Osteocyte (in vitro differentiated cells): ENCODE data around the gene SLC25A10. TPM values are rescaled to one million over a fixed set of nuclear protein-coding genes. Genes with fewer than 3 reads are reported as not detected.

Source experiments
- DNase-seq: peaks from one replicate; pipeline ENCODE4 v3.0.0; 2021; ENCODE audit warnings: mixed read lengths; ENCODE audit not compliant: unreplicated experiment; ENCODE audit errors: extremely low spot score
- H3K27ac Mint-ChIP-seq: one replicate; pipeline ENCODE4 v1.8.0; 2021; ENCODE audit warnings: mild to moderate bottlenecking, mixed read lengths; ENCODE audit not compliant: unreplicated experiment
- H3K27me3 Mint-ChIP-seq: one replicate; pipeline ENCODE4 v1.8.0; 2021; ENCODE audit warnings: mixed read lengths; ENCODE audit not compliant: unreplicated experiment
- H3K36me3 Mint-ChIP-seq: one replicate; pipeline ENCODE4 v1.8.0; 2021; ENCODE audit warnings: mixed read lengths; ENCODE audit not compliant: unreplicated experiment
- H3K4me1 Mint-ChIP-seq: one replicate; pipeline ENCODE4 v1.8.0; 2021; ENCODE audit warnings: mixed read lengths; ENCODE audit not compliant: unreplicated experiment
- H3K4me3 Mint-ChIP-seq: one replicate; pipeline ENCODE4 v1.8.0; 2021; ENCODE audit warnings: mild to moderate bottlenecking, moderate library complexity, mixed read lengths; ENCODE audit not compliant: unreplicated experiment
- H3K9me3 Mint-ChIP-seq: one replicate; pipeline ENCODE4 v1.8.0; 2021; ENCODE audit warnings: mixed read lengths; ENCODE audit not compliant: unreplicated experiment
- microRNA-seq: library from miRNA; unstranded; fragments of <30 nt; microRNA quantifications from one replicate; pipeline ENCODE4 v1.1.0, GENCODE V29; 2020; ENCODE audit not compliant: unreplicated experiment
- total RNA-seq: library from RNA; stranded (reverse); gene quantifications from 2 replicates; pipeline ENCODE4 v1.2.1, GENCODE V29; 2021
- TF ChIP-seq, protein P1 (sequence below): fragments of 200-600 bp; sonication (generic); IDR thresholded peaks from 2 replicates; pipeline ENCODE4 v1.5.0; 2021; ENCODE audit warnings: antibody characterized with exemption, mild to moderate bottlenecking, moderate library complexity

The SLC25A10 gene
- total RNA-seq, 1 donor from 2014 or later: 9.5 TPM

DNA sequence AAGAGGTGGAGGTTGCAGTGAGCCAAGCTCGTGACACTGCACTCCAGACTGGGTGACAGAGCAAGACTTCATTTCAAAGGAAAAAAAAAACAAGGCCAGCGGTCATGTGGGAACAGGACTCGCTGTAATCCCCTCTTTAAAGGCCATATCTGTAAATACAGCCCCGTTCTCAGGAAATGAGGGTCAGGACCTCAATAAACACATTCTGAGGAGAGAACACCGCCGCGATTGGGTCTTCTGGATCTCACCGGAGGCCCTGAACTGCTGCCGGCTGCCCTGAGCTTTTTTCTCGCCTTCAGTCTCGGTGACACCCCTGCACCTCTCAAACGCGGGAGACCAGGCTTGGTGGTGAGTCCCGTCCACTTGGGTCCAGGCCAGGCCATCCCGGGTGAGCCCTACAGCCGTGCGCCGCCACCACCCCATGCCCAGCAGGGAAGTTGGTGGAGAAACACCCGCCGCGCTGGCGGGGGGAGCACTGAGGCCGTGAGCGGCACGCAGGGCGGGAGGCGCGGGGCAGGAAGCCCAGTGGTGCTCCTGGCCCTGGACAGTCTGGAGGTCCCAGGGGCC, 28.4 kb downstream of the SLC25A10 start:
- no peaks in the 10 kb centered on the region for H3K36me3 Mint-ChIP-seq
- H3K4me1 Mint-ChIP-seq: peaks cover 5% of the 10 kb centered on the region
- TF ChIP-seq, protein P1, sequence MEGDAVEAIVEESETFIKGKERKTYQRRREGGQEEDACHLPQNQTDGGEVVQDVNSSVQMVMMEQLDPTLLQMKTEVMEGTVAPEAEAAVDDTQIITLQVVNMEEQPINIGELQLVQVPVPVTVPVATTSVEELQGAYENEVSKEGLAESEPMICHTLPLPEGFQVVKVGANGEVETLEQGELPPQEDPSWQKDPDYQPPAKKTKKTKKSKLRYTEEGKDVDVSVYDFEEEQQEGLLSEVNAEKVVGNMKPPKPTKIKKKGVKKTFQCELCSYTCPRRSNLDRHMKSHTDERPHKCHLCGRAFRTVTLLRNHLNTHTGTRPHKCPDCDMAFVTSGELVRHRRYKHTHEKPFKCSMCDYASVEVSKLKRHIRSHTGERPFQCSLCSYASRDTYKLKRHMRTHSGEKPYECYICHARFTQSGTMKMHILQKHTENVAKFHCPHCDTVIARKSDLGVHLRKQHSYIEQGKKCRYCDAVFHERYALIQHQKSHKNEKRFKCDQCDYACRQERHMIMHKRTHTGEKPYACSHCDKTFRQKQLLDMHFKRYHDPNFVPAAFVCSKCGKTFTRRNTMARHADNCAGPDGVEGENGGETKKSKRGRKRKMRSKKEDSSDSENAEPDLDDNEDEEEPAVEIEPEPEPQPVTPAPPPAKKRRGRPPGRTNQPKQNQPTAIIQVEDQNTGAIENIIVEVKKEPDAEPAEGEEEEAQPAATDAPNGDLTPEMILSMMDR: no peak
- DNase-seq: peak; percentile 82
- no peak overlapping the region for H3K27ac Mint-ChIP-seq
- no peaks in the 10 kb centered on the region for H3K9me3 Mint-ChIP-seq
- no peaks in the 10 kb centered on the region for H3K27me3 Mint-ChIP-seq
- no peak overlapping the region for H3K4me3 Mint-ChIP-seq

DNA sequence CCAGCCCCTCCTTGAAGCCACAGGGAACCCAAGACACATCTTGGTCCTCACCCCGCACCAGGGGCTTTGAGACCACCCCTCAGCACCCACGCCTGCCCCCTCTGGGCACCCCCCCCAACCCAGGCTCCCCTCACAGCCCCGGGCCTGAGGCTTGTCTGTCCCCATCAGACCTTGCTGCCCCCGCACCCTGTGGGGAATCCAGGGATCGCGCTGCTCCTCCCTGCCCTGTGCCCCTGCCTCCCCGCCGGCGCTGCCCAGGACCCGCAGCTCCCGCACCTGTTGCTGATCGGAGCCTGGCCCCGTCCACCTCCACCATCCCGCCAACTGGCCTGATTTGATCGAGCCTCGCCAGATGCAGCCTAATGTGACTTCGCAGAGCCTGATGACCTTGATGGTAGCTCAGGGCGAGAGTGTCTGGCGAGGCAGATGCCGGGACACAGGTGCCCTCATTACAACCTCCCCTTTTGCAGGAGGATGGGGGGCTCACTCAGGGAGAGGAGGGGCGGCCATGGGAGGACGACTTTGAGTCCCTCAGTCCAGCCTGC, 29.0 kb downstream of the SLC25A10 start:
- no peak overlapping the region for H3K4me3 Mint-ChIP-seq
- H3K4me1 Mint-ChIP-seq: no peaks in the 10 kb centered on the region
- no peaks in the 10 kb centered on the region for H3K9me3 Mint-ChIP-seq
- no peaks in the 10 kb centered on the region for H3K36me3 Mint-ChIP-seq
- no peaks in the 10 kb centered on the region for H3K27me3 Mint-ChIP-seq
- H3K27ac Mint-ChIP-seq: no peak overlapping the region
- TF ChIP-seq, protein P1: no peak
- DNase-seq: peak; percentile 81

DNA sequence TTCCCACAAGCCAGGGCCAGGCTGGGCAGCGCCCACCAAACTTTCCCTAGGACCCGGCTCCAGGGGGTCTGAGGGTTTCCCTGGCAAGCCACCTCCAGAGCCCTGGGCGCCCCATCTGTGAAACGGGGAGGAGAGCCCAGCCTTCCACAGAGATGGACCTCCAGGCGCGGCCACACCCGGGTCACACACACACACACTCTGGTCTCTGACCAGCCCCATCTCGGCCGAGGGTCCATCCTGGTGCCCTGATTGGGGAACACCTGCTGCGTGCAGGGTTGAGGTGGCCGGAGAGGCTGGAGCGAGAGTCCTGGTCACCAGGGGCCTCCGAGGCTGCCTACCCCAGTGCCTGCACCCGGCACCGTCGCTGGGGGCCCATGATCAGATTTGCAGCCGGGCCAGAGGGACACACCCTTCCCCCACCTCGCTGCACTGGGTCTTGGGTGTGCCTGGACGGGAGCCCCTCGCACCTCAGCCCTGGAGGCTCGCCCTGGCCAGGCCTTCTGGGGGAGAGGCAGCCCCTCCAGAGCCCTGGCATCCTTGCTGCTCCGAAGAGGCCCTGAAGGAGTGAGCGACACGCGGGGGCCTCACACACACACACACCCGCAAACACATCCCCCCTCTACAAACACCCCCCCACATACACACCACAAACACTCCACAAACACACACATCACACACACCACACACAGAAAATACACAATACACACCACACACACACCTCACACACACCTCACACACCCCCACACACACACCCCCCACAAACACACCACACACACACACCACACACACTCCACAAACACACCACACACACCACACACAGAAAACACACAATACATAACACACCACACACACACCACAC, 29.7 kb downstream of the SLC25A10 start:
- Mint-ChIP-seq H3K27me3 (no peaks in the 10 kb centered on the region), H3K4me1 (no peaks in the 10 kb centered on the region), H3K36me3 (no peaks in the 10 kb centered on the region), H3K4me3 (no peak overlapping the region), H3K27ac (no peak overlapping the region), H3K9me3 (no peaks in the 10 kb centered on the region)
- peak; percentile 83 for DNase-seq
- TF ChIP-seq, protein P1: no peak

Small RNAs within 50 kb of the gene (microRNA-seq; reads per million reads assigned to microRNA genes)
- gene MIR6786: not detected

Other genes starting within 250 kb of the SLC25A10 start
- gene ACTG1, start 199.5 kb upstream of the SLC25A10 start, total RNA-seq: 4,236 and 4,267 TPM in 2 replicates
- gene FSCN2, start 183.9 kb upstream of the SLC25A10 start, total RNA-seq: 3.0 and 3.7 TPM in 2 replicates
- gene FAAP100, start 159.9 kb upstream of the SLC25A10 start, total RNA-seq: 63.0 and 64.6 TPM in 2 replicates
- gene NPLOC4, start 75.2 kb upstream of the SLC25A10 start, total RNA-seq: 99.7 and 112 TPM in 2 replicates
- 1.1 and 1.6 TPM in 2 replicates for gene TSPAN10, start 75.1 kb upstream of the SLC25A10 start, total RNA-seq
- gene PDE6G, start 55.7 kb upstream of the SLC25A10 start, total RNA-seq: 0.83 and 0.84 TPM in 2 replicates
- 31.2 and 32.1 TPM in 2 replicates for gene OXLD1, start 45.7 kb upstream of the SLC25A10 start, total RNA-seq
- 13.6 and 14.9 TPM in 2 replicates for gene CCDC137, start 45.5 kb upstream of the SLC25A10 start, total RNA-seq
- 41.7 and 46.3 TPM in 2 replicates for gene ARL16, start 28.5 kb upstream of the SLC25A10 start, total RNA-seq
- gene HGS, start 28.3 kb upstream of the SLC25A10 start, total RNA-seq: 111 and 117 TPM in 2 replicates
- 47.9 and 51.1 TPM in 2 replicates for gene MRPL12, start 8.9 kb upstream of the SLC25A10 start, total RNA-seq
- not detected in 2 replicates for gene GCGR, start 91.9 kb downstream of the SLC25A10 start, total RNA-seq
- 169 and 176 TPM in 2 replicates for gene MCRIP1, start 121.0 kb downstream of the SLC25A10 start, total RNA-seq
- gene PPP1R27, start 122.8 kb downstream of the SLC25A10 start, total RNA-seq: 0.62 TPM in 1 of 2 replicates, not detected in the other
- 792 and 837 TPM in 2 replicates for gene P4HB, start 148.3 kb downstream of the SLC25A10 start, total RNA-seq
- 430 and 433 TPM in 2 replicates for gene ARHGDIA, start 159.1 kb downstream of the SLC25A10 start, total RNA-seq
- 72.6 and 78.5 TPM in 2 replicates for gene ALYREF, start 179.3 kb downstream of the SLC25A10 start, total RNA-seq
- gene ANAPC11, start 179.4 kb downstream of the SLC25A10 start, total RNA-seq: 119 and 138 TPM in 2 replicates
- gene NPB, start 190.0 kb downstream of the SLC25A10 start, total RNA-seq: 0.56 and 0.68 TPM in 2 replicates
- gene PCYT2, start 199.1 kb downstream of the SLC25A10 start, total RNA-seq: 33.2 and 38.0 TPM in 2 replicates
- gene SIRT7, start 205.9 kb downstream of the SLC25A10 start, total RNA-seq: 18.8 and 20.9 TPM in 2 replicates
- gene MAFG, start 215.5 kb downstream of the SLC25A10 start, total RNA-seq: 34.7 and 35.6 TPM in 2 replicates
- 123 and 128 TPM in 2 replicates for gene PYCR1, start 225.0 kb downstream of the SLC25A10 start, total RNA-seq
- not detected in 2 replicates for gene MYADML2, start 234.9 kb downstream of the SLC25A10 start, total RNA-seq
- gene NOTUM, start 248.9 kb downstream of the SLC25A10 start, total RNA-seq: 0.30 TPM in 1 of 2 replicates, not detected in the other